Astrocyte of the hippocampus (primary cell): ENCODE data around the gene TUBB1.

Source experiments
- DNase-seq: peaks from one replicate; pipeline ENCODE4 v3.0.0; 2011; ENCODE audit warnings: low read depth, low spot score

TUBB1 gene

GRCh38 chr20:59042151-59042795 is 23.0 kb downstream of the TUBB1 start, which contains the start of gene PRELID3B:
Gene PRELID3B (minus strand): TSS chr20:59042786. CDS start chr20:59042730, 56 bp downstream.
- DNase-seq, result no peak

GRCh38 chr20:59042796-59043631 is 23.8 kb downstream of the TUBB1 start:
- DNase-seq, result peak; percentile 98

- no peak for DNase-seq
These were observed 24.5 kb downstream of the TUBB1 start for GRCh38 chr20:59043698-59044097.

- no peak for DNase-seq
These were observed 25.1 kb downstream of the TUBB1 start for GRCh38 chr20:59044295-59044694.

- DNase-seq, result no peak
These were observed 25.6 kb downstream of the TUBB1 start for GRCh38 chr20:59044796-59045195.

GRCh38 chr20:59046862-59047261 is 27.6 kb downstream of the TUBB1 start:
- DNase-seq, result no peak

- peak; percentile 24 for DNase-seq
These were observed 28.9 kb downstream of the TUBB1 start for GRCh38 chr20:59047938-59048680.

- DNase-seq, result no peak
These were observed 29.4 kb downstream of the TUBB1 start for GRCh38 chr20:59048681-59049030.

GRCh38 chr20:59050437-59050836 is 31.2 kb downstream of the TUBB1 start:
- no peak for DNase-seq

- DNase-seq, result no peak
These were observed 32.5 kb downstream of the TUBB1 start for GRCh38 chr20:59051666-59052185.

GRCh38 chr20:59055302-59055701 is 36.1 kb downstream of the TUBB1 start:
- DNase-seq, result peak; percentile 18

- DNase-seq, result no peak
These were observed 42.9 kb downstream of the TUBB1 start for GRCh38 chr20:59062081-59062480.

GRCh38 chr20:59063358-59064213 is 44.4 kb downstream of the TUBB1 start:
- DNase-seq, result peak; percentile 75

- DNase-seq, result no peak
These were observed 45.0 kb downstream of the TUBB1 start for GRCh38 chr20:59064214-59064722.

- no peak for DNase-seq
These were observed 49.3 kb downstream of the TUBB1 start for GRCh38 chr20:59068534-59068933.

- no peak for DNase-seq
These were observed 49.8 kb downstream of the TUBB1 start for GRCh38 chr20:59069026-59069425.

GRCh38 chr20:59071216-59071615 is 52.0 kb downstream of the TUBB1 start:
- DNase-seq, result no peak

- no peak for DNase-seq
These were observed 54.4 kb downstream of the TUBB1 start for GRCh38 chr20:59073582-59073981.

GRCh38 chr20:59074456-59074855 is 55.2 kb downstream of the TUBB1 start:
- DNase-seq, result peak; percentile 21

GRCh38 chr20:59075934-59076508 is 56.8 kb downstream of the TUBB1 start:
- no peak for DNase-seq
